NCI-H524 (cell line): ENCODE measurements around the gene BABAM1.
"Not testable (repeated sequence)": the region's sequence is repeated elsewhere in the genome, so short reads cannot be mapped to it uniquely, and the experiment has no call there.

Experiments used
- DNase-seq, 2 experiments: peaks; one replicate each; lab custom pipeline; 2025; lab: John Stamatoyannopoulos, UW

The BABAM1 gene

DNA sequence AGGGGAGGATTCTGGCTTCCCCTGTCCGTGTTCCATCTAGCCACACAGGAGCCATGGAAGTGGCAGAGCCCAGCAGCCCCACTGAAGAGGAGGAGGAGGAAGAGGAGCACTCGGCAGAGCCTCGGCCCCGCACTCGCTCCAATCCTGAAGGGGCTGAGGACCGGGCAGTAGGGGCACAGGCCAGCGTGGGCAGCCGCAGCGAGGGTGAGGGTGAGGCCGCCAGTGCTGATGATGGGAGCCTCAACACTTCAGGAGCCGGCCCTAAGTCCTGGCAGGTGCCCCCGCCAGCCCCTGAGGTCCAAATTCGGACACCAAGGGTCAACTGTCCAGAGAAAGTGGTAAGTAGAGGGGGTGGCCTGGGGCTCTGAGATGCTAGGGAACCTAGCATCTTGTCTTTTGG lies 1.5 kb downstream of the BABAM1 start:
- no peak for DNase-seq

DNA sequence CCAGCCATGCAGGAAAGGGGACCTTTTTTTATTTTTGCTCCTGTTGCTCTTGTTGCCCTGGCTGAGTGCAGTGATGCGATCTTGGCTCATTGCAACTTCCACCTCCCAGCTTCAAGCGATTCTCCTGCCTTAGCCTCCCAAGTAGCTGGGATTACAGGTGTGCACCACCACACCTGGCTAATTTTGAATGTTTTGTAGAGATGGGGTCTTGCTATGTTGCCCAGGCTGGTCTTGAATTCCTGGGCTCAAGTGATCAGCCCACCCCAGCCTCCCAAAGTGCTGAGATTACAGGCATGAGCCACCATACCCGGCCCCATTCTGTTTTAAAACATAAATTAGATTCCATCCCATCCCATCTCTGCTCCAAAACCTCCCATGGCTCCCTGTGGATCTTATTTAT lies 7.6 kb downstream of the BABAM1 start:
- DNase-seq, result not testable (repeated sequence)

DNA sequence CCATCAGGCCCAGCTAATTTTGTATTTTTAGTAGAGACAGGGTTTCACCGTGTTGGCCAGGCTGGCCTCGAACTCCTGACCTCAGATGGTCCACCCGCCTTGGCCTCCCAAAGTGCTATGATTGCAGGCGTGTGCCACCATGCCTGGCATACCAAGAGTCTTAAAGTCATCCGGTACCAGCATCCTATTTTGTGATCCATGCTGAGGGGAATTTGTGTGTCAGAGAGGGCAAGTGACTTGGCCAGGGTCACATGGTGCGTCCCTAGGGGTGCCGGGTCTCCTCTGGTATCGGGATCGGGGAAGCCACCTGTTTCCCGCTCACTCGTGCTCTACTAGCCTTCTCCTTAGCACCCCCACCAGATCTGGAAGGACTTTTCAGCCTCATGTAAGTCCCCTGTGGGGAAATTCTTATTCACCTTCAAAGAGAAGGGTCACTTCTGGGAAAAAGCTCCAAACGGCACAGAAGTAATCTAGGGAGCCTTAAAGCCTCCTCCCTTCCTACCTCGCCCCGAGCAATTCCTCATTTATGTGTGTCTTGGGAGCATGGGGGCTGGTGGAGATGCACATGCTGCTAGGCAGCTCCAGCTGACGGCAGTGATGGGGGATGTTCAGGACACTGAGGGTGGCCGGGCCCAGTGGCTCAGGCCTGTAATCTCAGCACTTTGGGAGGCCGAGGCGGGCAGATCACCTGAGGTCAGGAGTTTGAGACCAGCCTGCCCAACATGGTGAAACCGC lies 8.4 kb downstream of the BABAM1 start:
- no peak for DNase-seq

DNA sequence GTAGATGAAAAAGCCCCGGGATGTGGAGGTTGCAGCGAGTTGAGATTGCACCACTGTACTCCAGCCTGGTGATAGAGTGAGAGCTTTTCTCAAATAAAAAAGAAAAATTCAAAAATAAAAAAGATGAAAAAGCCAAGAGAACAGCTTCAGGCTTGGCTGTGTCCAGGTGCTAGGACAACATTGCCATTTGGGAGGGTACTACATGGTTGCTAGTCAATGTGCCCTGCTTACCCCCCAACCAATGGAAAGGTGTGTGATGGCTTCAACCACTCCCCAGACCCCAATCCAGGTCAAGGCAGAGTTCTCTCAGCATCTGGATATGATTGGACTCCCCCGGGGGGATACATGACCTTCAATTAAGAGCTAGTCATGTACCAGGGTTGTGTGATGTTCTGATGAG lies 12.2 kb downstream of the BABAM1 start:
- no peak for DNase-seq

DNA sequence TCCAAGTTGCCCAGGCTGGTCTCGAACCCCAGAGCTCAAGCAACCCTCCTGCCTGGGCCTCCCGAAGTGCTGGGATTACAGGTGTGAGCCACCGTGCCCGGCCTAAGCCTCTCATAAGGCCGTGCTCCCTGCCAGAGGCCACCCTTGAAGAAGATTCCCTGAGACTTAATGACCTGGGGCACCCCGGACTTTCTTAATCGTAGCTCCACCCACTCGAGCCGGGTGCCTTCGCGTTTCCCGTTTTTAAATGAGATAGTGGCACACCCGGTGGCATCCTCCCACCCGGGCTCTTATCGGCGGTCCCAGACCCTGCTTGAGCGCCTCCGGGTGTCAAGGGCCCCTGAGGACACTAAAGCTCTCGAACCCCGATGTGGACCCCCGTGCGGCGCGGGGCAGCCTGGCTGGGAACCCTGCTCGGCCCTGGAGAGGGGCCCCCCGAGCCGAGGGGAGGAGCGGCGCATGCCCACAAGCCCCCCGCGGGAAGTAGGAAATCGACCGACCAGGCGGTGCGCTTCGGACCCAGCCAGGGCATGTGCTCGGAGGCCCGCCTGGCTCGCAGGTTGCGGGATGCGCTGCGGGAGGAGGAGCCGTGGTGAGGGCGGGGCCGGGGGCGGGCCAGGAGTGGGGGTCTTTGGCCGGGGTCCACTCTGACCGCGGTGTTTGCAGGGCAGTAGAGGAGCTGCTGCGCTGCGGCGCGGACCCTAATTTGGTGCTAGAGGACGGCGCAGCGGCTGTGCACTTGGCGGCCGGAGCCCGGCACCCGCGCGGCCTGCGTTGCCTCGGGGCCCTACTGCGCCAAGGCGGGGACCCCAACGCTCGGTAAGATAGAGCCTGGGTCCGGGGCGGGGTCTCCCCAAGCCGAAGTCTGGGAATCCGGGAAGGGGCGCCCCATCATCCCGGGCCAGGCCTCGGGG lies 14.4 kb downstream of the BABAM1 start, which contains the start of gene ANKLE1:
ANKLE1 (plus strand) TSS at position 511 of the 914 bp plus-strand sequence; CDS start at position 531, 20 bp downstream.
- DNase-seq, result peak in 1 of 2 experiments; percentile 19

DNA sequence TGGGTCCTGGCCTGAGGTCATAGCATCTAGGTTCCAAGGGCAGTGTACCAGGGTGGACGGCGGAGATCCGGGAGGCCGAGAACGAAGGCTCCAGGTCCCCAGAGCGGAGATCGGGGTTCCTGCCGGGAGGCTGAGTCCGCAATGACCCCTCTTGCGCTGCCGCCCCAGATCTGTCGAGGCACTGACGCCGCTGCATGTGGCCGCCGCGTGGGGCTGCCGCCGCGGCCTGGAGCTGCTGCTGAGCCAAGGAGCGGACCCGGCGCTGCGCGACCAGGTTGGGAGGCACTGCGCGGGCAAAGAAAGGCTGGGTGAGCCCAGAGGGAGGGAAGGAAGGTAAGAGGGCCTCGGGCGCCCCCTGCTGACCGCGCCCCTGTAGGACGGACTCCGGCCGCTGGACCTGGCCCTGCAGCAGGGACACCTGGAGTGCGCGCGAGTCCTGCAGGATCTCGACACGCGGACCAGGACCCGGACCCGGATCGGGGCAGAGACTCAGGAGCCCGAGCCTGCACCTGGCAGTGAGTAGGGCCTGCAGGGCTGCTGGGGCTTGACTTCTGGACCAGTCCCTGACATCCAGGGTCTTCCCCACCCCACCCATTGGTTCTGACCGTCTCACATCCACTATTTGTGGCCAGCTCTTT lies 15.4 kb downstream of the BABAM1 start:
- DNase-seq, result peak; percentile 74 to 91

DNA sequence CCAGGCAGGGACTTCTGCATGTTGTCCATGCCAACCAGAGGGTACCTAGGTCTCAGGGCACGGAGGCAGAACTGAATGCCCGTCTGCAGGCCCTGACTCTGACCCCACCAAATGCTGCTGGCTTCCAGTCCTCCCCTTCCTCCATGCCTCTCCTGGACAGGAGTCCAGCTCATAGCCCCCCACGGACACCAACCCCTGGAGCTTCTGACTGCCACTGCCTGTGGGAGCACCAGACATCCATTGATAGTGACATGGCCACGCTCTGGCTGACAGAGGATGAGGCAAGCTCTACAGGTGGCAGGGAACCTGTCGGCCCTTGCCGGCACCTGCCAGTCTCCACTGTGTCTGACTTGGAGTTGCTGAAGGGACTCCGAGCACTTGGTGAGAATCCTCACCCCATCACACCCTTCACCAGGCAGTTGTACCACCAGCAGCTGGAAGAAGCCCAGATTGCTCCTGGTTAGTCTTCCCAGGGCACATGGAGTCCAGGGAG lies 16.3 kb downstream of the BABAM1 start:
- no peak for DNase-seq

DNA sequence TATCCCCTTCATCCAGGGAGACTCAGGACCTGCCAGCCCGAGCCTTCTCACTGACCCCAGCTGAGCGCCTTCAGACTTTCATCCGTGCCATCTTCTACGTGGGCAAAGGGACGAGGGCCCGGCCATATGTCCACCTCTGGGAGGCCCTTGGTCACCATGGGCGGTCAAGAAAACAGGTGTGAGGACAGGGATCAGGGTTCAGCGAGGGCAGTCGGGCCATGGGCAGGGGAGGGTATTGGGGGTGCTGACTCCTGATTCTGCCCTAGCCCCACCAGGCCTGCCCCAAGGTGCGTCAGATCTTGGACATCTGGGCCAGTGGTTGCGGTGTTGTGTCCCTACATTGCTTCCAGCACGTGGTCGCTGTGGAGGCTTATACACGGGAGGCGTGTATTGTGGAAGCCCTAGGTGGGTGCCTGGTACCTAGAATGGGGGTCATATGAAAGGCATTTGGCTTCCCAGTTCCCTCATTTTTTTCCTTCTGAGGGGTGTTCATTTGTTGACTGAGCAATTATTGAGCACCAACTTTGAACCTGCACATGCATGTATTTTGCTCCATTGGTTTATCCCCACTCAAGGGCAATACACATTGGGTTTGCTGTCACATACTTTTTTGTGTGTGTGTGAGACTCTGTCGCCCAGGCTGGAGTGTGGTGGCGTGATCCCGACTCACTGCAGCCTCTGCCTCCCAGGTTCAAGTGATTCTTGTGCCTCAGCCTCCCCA lies 18.3 kb downstream of the BABAM1 start:
- no peak for DNase-seq

DNA sequence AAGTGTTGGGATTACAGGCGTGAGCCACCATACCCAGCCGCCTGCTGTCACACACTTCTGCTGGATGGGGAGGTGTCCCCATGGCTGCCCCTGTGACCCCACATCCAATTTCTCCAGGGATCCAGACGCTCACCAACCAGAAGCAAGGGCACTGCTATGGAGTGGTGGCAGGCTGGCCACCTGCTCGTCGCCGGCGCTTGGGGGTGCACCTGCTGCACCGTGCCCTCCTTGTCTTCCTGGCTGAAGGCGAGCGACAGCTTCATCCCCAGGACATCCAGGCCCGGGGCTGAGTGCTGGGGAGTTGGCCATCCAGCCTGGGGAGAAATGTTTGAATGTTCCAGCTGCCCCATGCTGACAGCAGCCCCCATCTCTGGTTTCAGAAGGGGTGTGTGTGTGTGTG lies 19.0 kb downstream of the BABAM1 start:
- DNase-seq, result no peak

DNA sequence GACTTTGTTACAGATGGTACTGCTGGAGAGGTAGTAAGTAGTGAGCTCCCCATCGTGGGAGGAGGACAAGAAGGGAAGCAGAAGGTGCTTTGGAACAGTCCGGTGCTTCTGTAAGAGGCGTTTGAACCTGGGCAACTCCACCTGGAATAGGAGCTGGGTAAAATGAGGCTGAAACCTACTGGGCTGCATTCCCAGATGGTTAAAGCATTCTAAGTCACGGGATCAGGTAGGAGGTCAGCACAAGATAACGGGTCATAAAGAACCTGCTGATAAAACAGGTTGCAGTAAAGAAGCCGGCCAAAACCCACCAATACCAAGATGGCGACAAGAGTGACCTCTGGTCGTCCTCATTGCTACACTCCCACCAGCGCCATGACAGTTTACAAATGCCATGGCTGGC lies 19.5 kb downstream of the BABAM1 start:
- no peak for DNase-seq

DNA sequence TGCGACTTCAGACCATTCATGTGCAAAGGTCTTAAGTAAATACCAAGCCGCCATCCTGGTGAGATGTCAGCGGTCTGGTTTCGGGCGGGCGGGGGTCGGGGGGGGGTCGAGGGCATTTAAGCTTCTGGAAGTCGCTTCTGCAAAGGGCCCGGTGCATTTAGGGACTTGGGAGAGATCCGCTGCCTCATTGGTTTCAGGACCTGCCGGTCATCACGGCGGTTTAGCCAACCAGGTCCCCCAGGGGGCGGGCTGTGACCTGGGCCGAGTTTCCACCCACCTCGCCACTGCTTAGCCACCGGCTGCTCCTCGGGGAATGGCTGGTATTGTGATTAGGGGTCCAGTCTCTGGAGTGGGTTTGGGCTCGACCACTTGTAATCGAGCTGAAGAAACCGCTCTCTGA lies 22.2 kb downstream of the BABAM1 start:
- DNase-seq, result peak; percentile 12 to 70

DNA sequence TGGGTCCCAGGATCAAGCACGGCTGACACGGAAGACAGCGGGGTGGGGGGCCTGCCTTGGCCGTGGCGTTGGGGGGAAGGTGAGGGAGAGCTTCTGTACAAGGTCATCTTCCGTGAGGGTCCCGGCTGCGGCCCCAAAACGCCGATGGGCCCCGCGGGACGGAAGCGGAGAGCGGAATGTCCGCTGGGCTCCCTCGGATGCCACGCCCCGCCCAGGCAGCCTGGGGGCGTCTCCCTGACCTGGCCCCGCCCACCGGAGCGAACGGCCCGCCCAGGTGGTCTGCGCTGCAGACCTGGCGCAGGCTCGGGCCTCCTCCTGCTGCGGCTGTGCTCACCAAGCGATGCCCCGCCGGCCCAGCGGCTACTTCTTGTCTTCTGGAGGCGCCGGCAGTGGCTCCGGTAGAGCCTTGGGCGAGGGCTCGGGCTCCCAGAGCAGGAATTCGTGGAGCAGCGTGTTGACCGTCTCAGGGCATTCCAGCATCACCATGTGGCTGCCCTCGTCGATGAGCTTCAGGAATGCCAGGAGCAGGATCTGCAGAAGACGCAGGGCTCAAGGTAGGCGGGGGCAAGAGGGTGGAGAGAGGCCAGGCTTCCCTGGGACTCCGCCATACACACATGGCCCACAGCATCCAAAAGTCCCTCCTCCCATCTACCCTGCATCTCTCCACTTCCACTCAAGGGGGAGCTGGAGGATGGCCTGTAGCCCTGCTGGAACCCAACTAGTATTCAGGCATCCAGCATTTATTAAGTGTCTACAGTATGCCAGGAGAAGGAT lies 25.2 kb downstream of the BABAM1 start:
- DNase-seq, result peak; percentile 88 to 89

DNA sequence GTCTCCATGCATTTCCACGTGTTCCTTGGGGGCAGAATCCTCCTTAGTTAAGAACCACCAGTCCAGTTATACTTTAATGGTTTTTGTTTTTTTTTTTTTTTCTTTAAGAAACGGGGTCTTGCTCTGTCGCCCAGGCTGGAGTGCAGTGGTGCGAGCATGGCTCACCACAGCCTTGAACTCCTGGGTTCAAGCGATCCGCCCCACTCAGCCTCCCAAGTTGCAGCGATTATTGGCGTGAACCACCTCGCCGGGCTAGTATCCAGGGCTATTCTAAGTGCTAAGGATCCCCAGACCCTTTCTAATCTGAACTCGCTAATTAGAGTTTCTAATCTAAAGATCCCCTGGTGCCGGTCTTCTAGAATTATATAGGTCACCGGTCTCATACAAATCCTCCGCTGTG lies 26.4 kb downstream of the BABAM1 start:
- no peak for DNase-seq

DNA sequence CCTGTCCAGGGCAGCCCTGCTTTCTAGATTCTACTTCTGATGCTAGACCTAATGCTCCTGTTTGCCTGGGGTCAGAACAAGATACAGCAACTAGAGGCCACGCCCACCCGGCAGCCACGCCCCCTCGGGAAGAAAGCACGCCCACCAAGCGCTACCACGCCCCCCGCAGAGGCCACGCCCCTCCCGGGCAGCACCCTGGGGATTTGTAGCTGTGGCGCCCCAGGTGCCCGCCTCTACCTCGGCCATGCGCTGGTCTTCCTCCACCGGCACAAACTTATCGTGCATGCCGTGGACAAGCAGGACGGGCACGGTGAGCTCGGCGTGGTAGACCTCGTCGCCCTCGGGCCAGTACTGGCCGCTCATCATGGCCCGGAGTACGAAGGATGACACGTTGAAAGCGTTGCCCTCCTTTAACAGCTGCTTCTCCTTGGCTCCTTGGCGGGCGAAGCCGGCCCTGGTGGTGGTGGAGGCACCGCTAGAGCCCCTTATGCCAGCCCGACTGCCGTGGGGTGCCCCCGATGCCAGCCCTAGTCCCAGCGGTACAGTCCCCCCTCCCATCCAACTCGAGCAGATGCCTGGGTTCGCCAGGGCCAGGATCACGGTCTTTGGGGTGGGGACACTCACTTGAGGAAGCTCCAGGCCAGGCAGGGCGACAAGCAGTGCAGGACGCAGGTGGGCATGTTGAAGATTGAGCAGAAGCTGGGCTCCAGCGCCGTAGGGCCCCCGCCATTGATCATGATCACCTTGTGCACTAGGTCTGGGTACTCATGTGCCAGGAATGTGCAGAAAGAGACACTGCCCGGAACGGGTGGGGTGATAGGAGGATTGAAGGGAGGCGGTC lies 27.0 kb downstream of the BABAM1 start:
- no peak for DNase-seq

DNA sequence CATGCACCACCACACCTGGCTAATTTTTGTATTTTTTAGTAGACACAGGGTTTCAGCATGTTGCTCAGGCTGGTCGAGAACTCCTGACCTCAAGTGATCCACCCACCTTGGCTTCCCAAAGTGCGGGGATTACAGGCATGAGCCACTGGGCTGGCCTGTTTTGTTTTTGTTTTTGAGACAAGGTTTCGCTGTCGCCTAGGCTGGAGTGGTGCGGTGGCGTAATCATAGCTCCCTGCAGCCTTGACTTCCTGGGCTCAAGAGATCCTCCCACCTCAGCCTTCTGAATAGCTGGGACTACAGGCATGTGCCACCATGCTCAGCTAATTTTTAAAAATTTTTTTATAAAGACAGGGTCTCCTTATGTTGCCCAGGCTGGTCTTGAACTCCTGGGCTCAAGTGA lies 28.3 kb downstream of the BABAM1 start:
- DNase-seq, result not testable (repeated sequence)

DNA sequence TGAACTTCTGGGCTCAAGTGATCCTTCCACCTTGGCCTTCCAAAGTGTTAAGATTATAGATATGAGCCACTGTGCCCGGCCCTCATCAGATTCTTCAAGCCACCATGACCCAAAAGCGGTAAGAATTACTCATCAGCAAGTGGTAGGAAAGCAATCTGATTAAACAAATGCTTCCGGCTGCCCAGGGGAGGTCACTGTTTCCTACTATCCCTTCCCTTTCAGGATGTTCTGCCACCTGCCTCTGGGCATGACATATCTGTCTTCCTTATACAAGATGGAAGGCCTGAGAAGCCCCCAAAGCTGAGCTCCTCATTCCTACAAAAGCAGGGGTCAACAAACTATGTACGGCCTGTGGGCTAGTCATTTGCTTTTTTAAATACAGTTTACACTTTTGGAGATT lies 29.0 kb downstream of the BABAM1 start:
- DNase-seq, result peak in 1 of 2 experiments; percentile 31

DNA sequence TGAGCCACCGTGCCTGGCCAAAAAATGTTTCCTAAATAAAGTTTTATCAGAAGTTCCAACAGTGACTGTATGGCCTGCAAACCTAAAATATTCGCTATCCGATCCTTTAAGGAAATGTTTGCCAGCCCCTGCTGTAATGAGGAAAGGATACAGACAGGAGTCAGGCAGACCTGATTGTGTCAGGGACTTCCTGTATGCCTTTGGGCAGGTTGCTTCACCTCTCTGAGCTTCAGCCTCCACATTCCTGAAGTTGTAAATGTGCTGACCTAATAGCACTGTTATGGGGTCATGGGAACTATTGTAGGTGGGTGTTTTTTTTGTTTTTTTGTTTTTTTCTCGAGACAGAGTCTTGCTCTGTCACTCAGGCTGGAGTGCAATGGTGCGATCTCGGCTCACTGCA lies 29.7 kb downstream of the BABAM1 start:
- DNase-seq, result no peak

DNA sequence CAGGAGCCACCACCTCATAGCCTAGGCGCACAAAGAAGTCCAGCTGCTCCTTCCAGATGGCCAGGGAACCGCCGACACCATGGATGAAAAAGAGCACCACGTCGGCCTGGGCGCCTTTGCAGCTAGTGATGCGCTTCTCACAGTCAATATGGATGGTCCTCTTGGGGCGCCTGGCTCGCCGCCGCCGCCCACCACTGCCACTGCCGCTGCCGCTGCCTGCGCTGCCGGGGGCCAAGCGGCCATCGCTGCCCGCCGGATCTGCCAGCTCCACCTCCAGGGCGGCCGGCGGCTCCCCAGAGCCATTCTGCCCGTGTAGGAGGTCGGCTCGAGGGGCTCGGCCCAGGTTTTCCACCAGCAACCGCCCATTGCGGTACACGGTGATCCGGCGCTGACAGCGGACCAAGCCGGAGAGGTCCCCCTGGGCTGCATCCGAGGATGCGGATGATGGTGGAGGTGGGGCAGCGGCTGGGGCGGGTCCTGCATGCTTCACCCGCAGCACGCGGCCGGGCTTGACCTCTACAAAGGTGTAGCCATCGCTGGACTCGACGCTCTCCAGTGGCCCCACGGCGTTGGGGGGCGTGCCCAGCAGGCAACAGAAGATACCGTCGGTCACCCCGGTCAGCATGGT lies 33.9 kb downstream of the BABAM1 start:
- DNase-seq, result no peak

DNA sequence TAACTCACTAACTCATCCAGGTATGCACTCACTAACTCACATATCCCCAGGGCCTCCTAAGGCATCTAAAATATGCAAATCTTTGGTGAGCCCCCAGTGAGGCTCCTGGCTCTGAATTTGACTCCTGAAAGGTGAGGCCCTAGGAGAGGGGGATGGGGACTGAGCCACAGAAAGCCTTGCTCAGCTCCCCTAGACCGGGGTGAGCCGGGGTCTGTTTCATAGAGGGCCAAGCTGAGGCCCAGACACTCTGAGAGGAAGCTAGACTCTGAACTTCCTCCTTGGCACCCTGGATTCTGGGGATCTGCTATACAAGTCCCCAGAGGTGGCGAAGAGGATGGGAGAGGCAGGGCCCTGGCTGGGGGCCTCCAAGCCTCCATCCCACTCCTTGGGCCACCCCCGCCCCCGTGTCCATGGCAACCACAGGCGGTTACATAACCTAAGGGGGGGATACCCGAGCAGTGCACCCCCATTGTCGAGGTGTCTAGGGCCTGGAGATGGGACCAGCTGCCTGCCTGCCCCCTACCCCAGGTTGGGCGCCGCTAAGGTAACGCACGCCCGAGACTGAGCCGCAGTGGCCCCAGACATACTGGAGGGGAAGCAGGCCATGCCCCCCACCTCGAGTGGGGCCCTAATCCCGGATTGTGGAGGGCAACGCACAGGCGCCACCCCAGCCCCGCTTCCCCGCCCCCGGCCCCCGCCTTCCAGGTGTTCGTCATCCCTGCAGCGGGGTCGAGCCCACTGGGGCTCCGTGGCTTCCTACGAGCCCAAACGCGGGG lies 35.3 kb downstream of the BABAM1 start:
- peak in 1 of 2 experiments; percentile 62 for DNase-seq
